H1 (cell line): Measurements from ENCODE around the gene DGKA. TPM values are rescaled to one million over a fixed set of nuclear protein-coding genes. Genes with fewer than 3 reads are reported as not detected.
A peak's percentile ranks its signal among the peaks of the same experiment; 100 is the strongest.

Experiments
- CTCF ChIA-PET: fragments of 300-600 bp; sonication (Branson Sonifier 250); formaldehyde crosslinking; loops from one replicate; lab custom pipeline; 2021; ENCODE audit not compliant: partially characterized antibody; lab: Charles Lee
- POLR2A ChIA-PET: fragments of 300-600 bp; sonication (Branson Sonifier 250); formaldehyde crosslinking; loops from one replicate; lab custom pipeline; 2021; ENCODE audit warnings: inconsistent platforms; ENCODE audit not compliant: partially characterized antibody; lab: Charles Lee
- DNase-seq, 2 experiments: peaks; one replicate each; pipeline versions ENCODE4 v3.0.0 to v3.0.0-alpha.2; 2010 to 2022; ENCODE audit warnings: low spot score in 2 of 2, low read depth in 1 of 2, mixed read lengths in 1 of 2
- FAIRE-seq: peaks from 2 replicates; lab custom pipeline; 2011; peaks lifted over from hg19 to GRCh38; lab: Jason Lieb, UNC
- H2AFZ ChIP-seq: 2 replicates; pipeline ENCODE4 v1.8.1; 2012; ENCODE audit warnings: low read length, inconsistent platforms
- H2AK5ac ChIP-seq: 2 replicates; pipeline ENCODE4 v1.6.1; 2013; ENCODE audit warnings: low read depth, low read length
- H2BK120ac ChIP-seq: replicated peaks from 2 replicates; pipeline ENCODE3; 2013; ENCODE audit warnings: low read depth, low read length, inconsistent platforms
- H2BK12ac ChIP-seq: 2 replicates; pipeline ENCODE4 v1.6.1; 2013; ENCODE audit warnings: low read depth, low read length
- H2BK15ac ChIP-seq: 2 replicates; pipeline ENCODE4 v1.6.1; 2013; ENCODE audit warnings: low read length
- H2BK20ac ChIP-seq: 2 replicates; pipeline ENCODE4 v1.6.1; 2013; ENCODE audit warnings: low read length
- H2BK5ac ChIP-seq: 2 replicates; pipeline ENCODE4 v1.6.1; 2013; ENCODE audit warnings: low read depth, low read length
- H3K14ac ChIP-seq: 2 replicates; pipeline ENCODE4 v1.6.1; 2013; ENCODE audit warnings: inconsistent platforms; ENCODE audit not compliant: insufficient read length
- H3K18ac ChIP-seq: 2 replicates; pipeline ENCODE4 v1.6.1; 2013; ENCODE audit warnings: low read length; ENCODE audit errors: extremely low read depth
- H3K23ac ChIP-seq: 2 replicates; pipeline ENCODE4 v1.6.1; 2013; ENCODE audit warnings: inconsistent platforms; ENCODE audit not compliant: insufficient read length
- H3K23me2 ChIP-seq: 2 replicates; pipeline ENCODE4 v1.6.1; 2013; ENCODE audit warnings: low read depth, low read length
- H3K27ac ChIP-seq: 2 replicates; pipeline ENCODE4 v1.6.1; 2011; ENCODE audit warnings: low read depth, low read length, inconsistent platforms
- H3K27me3 ChIP-seq, 4 experiments: replicated peaks in 1 of 4; 1 replicate in 1 of 4; 2 replicates in 3 of 4; pipeline versions ENCODE4 v1.6.1 to v1.8.1; 2011 to 2013; ENCODE audit warnings: low read length in 3 of 4, mild to moderate bottlenecking in 3 of 4, inconsistent platforms in 2 of 4, mixed read lengths in 2 of 4, moderate library complexity in 1 of 4; ENCODE audit not compliant: control insufficient read depth in 3 of 4, insufficient read depth in 3 of 4; ENCODE audit errors: extremely low read depth in 1 of 4
- H3K36me3 ChIP-seq, 4 experiments: 2 replicates each; pipeline versions ENCODE4 v1.6.1 to v1.8.1; 2011 to 2013; ENCODE audit warnings: mild to moderate bottlenecking in 4 of 4, low read length in 3 of 4, moderate library complexity in 2 of 4, control low read depth in 1 of 4, inconsistent platforms in 1 of 4; ENCODE audit not compliant: insufficient read depth in 4 of 4, control insufficient read depth in 2 of 4
- H3K4ac ChIP-seq: replicated peaks from 2 replicates; pipeline ENCODE3; 2013; ENCODE audit warnings: low read length, low read depth, mixed read lengths, inconsistent platforms; ENCODE audit not compliant: insufficient read length
- H3K4me1 ChIP-seq, 4 experiments: replicated peaks in 1 of 4; 1 replicate in 1 of 4; 2 replicates in 3 of 4; pipeline versions ENCODE4 v1.6.1 to v1.8.1; 2011 to 2013; ENCODE audit warnings: low read length in 3 of 4, inconsistent platforms in 2 of 4, mixed read lengths in 1 of 4; ENCODE audit not compliant: insufficient read depth in 4 of 4, control insufficient read depth in 3 of 4
- H3K4me2 ChIP-seq, 2 experiments: 2 replicates each; pipeline versions ENCODE4 v1.6.1 to v1.8.1; 2011 to 2013; ENCODE audit warnings: low read depth in 2 of 2, low read length in 2 of 2, control low read depth in 1 of 2, inconsistent platforms in 1 of 2, mild to moderate bottlenecking in 1 of 2; ENCODE audit not compliant: insufficient read depth in 1 of 2
- H3K4me3 ChIP-seq, 4 experiments: fragments of 200-600, 300-600 bp in 1 of 4; sonication (generic), shearing (Covaris generic), sonication (Bioruptor Twin) in 1 of 4; 2 replicates each; pipeline versions ENCODE4 v1.5.1 to v1.8.1; 2011 to 2016; ENCODE audit warnings: low read length in 4 of 4, low read depth in 3 of 4, control low read depth in 2 of 4, inconsistent platforms in 2 of 4, mild to moderate bottlenecking in 2 of 4, mixed read lengths in 1 of 4, moderate library complexity in 1 of 4; ENCODE audit not compliant: insufficient read depth in 2 of 4; ENCODE audit errors: extremely low read depth in 1 of 4
- H3K56ac ChIP-seq: replicated peaks from 2 replicates; pipeline ENCODE3; 2013; ENCODE audit warnings: low read depth, mild to moderate bottlenecking, mixed read lengths, low read length, inconsistent platforms; ENCODE audit not compliant: insufficient read length
- H3K79me1 ChIP-seq: 2 replicates; pipeline ENCODE4 v1.6.1; 2013; ENCODE audit warnings: low read depth, low read length, control low read depth
- H3K79me2 ChIP-seq, 2 experiments: 2 replicates each; pipeline versions ENCODE4 v1.6.1 to v1.8.1; 2012 to 2013; ENCODE audit warnings: low read length in 2 of 2, mild to moderate bottlenecking in 2 of 2, inconsistent platforms in 1 of 2; ENCODE audit not compliant: insufficient read depth in 2 of 2, control insufficient read depth in 1 of 2
- H3K9ac ChIP-seq, 4 experiments: replicated peaks in 1 of 4; 1 replicate in 1 of 4; 2 replicates in 3 of 4; pipeline versions ENCODE4 v1.6.1 to v1.8.1; 2011 to 2013; ENCODE audit warnings: low read depth in 3 of 4, low read length in 3 of 4, control low read depth in 2 of 4, mild to moderate bottlenecking in 2 of 4, moderate library complexity in 2 of 4, inconsistent platforms in 1 of 4; ENCODE audit errors: extremely low read depth in 1 of 4
- H3K9me3 ChIP-seq, 2 experiments: 2 replicates each; pipeline versions ENCODE4 v1.6.1 to v1.8.1; 2012 to 2013; ENCODE audit warnings: mild to moderate bottlenecking in 2 of 2, moderate library complexity in 2 of 2, control low read depth in 1 of 2, inconsistent platforms in 1 of 2, low read depth in 1 of 2, low read length in 1 of 2, mixed read lengths in 1 of 2; ENCODE audit not compliant: insufficient read depth in 2 of 2
- H4K20me1 ChIP-seq, 2 experiments: replicated peaks in 1 of 2; 2 replicates each; pipeline versions ENCODE3 to v1.8.1; 2011 to 2013; ENCODE audit warnings: inconsistent platforms in 2 of 2, low read length in 2 of 2, mild to moderate bottlenecking in 1 of 2; ENCODE audit not compliant: insufficient read depth in 2 of 2, control insufficient read depth in 1 of 2
- H4K5ac ChIP-seq: 2 replicates; pipeline ENCODE4 v1.6.1; 2013; ENCODE audit warnings: low read length, low read depth, mixed read lengths, inconsistent platforms; ENCODE audit not compliant: insufficient read length
- H4K8ac ChIP-seq: 2 replicates; pipeline ENCODE4 v1.8.0; 2013; ENCODE audit warnings: mild to moderate bottlenecking, moderate library complexity, low read length, inconsistent platforms; ENCODE audit not compliant: insufficient read depth; ENCODE audit errors: extremely low read depth
- H4K91ac ChIP-seq: replicated peaks from 2 replicates; pipeline ENCODE3; 2013; ENCODE audit warnings: low read length, mixed read lengths, inconsistent platforms; ENCODE audit not compliant: insufficient read length
- BCL11A ChIP-seq, 2 experiments: IDR thresholded peaks; one replicate each; pipeline ENCODE4 v1.6.1; 2011; ENCODE audit warnings: low read depth in 2 of 2, low read length in 2 of 2, mild to moderate bottlenecking in 2 of 2
- CHD1 ChIP-seq: IDR thresholded peaks from 2 replicates; pipeline ENCODE4 v1.6.1; 2012; ENCODE audit warnings: low read depth, low read length, improper control_type of control experiment
- EZH2 ChIP-seq: fragments of 200-600 bp; sonication (generic); IDR thresholded peaks from 2 replicates; pipeline ENCODE4 v1.7.1; 2012; ENCODE audit warnings: low read depth, mild to moderate bottlenecking, moderate library complexity, low read length, inconsistent platforms; ENCODE audit not compliant: severe bottlenecking
- NANOG ChIP-seq: IDR thresholded peaks from 2 replicates; pipeline ENCODE4 v1.6.1; 2011; ENCODE audit warnings: low read length, low read depth, mild to moderate bottlenecking, inconsistent platforms; ENCODE audit not compliant: insufficient read depth, poor library complexity, severe bottlenecking
- POLR2AphosphoS5 ChIP-seq: IDR thresholded peaks from 2 replicates; pipeline ENCODE4 v1.6.1; 2011; ENCODE audit warnings: low read depth, low read length
- RAD21 ChIP-seq, 2 experiments: IDR thresholded peaks in 1 of 2; conservative IDR thresholded peaks in 1 of 2; 2 replicates each; pipeline ENCODE4 v1.6.1; 2011; ENCODE audit warnings: low read depth in 2 of 2, low read length in 2 of 2, improper control_type of control experiment in 1 of 2, inconsistent platforms in 1 of 2, mild to moderate bottlenecking in 1 of 2, moderate library complexity in 1 of 2
- whole genome bisulfite sequencing, 2 experiments: shearing (Covaris generic) in 1 of 2; methylation state at CpG; one replicate each; pipeline versions ENCODE4 v1.1.6 to v1.1.7; 2013 to 2015; ENCODE audit warnings: low lambda C conversion rate in 2 of 2, mixed read lengths in 2 of 2, inconsistent platforms in 1 of 2, low coverage in 1 of 2, missing lambda C conversion rate in 1 of 2; ENCODE audit not compliant: insufficient replicate concordance in 2 of 2, insufficient coverage in 1 of 2, insufficient read length in 1 of 2; ENCODE audit errors: extremely low coverage in 1 of 2, missing lambda C conversion rate in 1 of 2; 5-methylcytosine and 5-hydroxymethylcytosine counted together
- polyA plus RNA-seq, 7 experiments: library from polyadenylated mRNA; depleted of rRNA in 3 of 7; stranded (reverse) in 5 of 7; unstranded in 2 of 7; fragments of >200 nt in 5 of 7; fragments of 200-250 nt in 2 of 7; gene quantifications; 1 replicate in 5 of 7; 2 replicates in 1 of 7; 4 replicates in 1 of 7; pipeline versions ENCODE4 v1.2.1 to v1.2.3, GENCODE V29; 2011 to 2013; ENCODE audit warnings: missing spikeins in 2 of 7, mixed read lengths in 2 of 7
- total RNA-seq: library from RNA; stranded (reverse); fragmentation: NEBNext Ultra II Directional; extraction: Animal tissue kit (Norgen Biotek cat#: 25700); gene quantifications from 2 replicates; pipeline ENCODE4 v1.2.1, GENCODE V29; 2021

DGKA gene
- total and polyA plus RNA-seq, 2 of the 8 experiments (the other 6 are each of a cell fraction or from before 2014, with no cell fraction given) = 15.9 to 18.0 TPM

DNA sequence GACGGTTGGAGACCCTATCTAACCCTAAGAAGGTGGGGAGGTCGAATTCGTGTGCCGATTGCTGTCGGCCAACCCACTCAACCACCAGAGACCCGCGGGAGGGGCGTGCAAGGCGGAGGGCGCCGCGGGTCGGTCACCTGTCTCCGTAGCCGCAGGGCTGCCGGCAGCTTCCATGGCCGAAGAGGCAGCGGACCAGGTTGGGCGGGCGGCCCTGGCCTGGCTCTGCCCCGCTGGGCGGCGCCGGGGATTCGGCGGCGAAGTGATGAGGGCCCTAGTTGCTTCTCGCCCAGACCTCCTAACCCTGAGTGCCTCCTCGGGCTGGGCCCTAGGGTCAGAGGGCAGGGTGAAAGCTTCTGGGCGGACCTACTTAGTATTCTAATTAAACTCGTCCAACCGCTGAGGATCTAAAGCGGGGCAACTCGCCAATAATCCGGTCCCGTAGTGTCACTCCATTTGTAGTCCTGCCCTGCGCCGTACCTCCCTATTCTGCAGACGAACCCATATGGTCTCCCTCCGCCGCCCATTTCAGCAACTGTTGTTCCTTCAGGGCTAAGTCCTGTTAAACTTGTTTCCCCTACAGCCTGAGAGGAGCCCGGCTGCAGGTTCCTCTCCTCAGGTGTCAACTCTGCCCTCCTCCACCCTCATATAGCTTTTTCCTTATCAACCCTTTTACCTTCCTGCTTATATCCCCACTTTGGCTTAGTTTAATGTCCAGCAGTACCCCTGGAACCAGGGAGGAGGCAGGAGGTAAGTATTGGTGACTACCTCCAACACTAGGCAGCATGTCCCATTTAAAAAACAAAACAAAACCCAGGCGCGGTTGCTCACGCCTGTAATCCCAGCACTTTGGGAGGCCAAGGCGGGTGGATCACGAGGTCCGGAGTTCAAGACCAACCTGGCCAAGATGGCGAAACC is 3.1 kb upstream of the DGKA start, which contains the start of gene PYM1:
Gene PYM1, minus strand, starts transcription at position 307 of the 915 bp plus-strand sequence. Its CDS starts 133 bp downstream, at position 174.
- H3K79me2 ChIP-seq = peaks cover 12 to 36% of the 10 kb centered on the region in 2 experiments
- CTCF ChIA-PET = interaction anchor here (0.6 to 7.8 kb wide), 11 partner anchors 7 to 190 kb away, joined by 3 to 71 read pairs (median 5); partner anchors contain the start of gene DNAJC14
- TF ChIP-seq POLR2AphosphoS5 (peak; percentile 69; the same call in 1 of the 2 replicates), BCL11A (IDR thresholded peaks at IDR 0.05; ENCODE audit: low read depth in 2 of 2, low read length in 2 of 2) (no peak), RAD21 (IDR thresholded peaks at IDR 0.05 in 1 of 2, conservative IDR thresholded peaks at IDR 0.05 in 1 of 2; ENCODE audit: low read depth in 2 of 2, low read length in 2 of 2) (no peak), EZH2 (no peak), NANOG (no peak), CHD1 (no peak)

More for the DNA sequence above, 3.1 kb upstream of the DGKA start, which contains the start of gene PYM1:
- Histone ChIP-seq H3K56ac (peak within 1 kb of the TSS; percentile 73), H3K79me1 (peaks cover 3% of the 10 kb centered on the region; the same call in 1 of the 2 replicates), H2BK12ac (peak within 1 kb of the TSS; percentile 89), H3K4ac (peak within 1 kb of the TSS; percentile 98), H3K4me2 (peak within 1 kb of the TSS; percentile 88 to 90), H3K23me2 (peaks cover 18% of the 10 kb centered on the region), H3K9me3 (no peaks in the 10 kb centered on the region), H2BK120ac (peak within 1 kb of the TSS; percentile 30), H2BK20ac (0 out of 2 replicates have a peak within 1 kb of the TSS, but pooled peaks have one; percentile 3), H3K4me3 (peak within 1 kb of the TSS; percentile 90 to 100 (median 94)), H4K8ac (peak within 1 kb of the TSS; percentile 91), H3K36me3 (peaks cover 0 to 5% (median 1%) of the 10 kb centered on the region in 4 experiments; a peak in 2 of 8 replicates), H3K27me3 (peaks cover 0 to 15% (median 8%) of the 10 kb centered on the region in 4 experiments; a peak in 6 of 7 replicates), H3K23ac (no peak within 1 kb of the TSS), H2BK5ac (peak within 1 kb of the TSS; percentile 99), H4K20me1 (peaks cover 2 to 3% of the 10 kb centered on the region in 2 experiments), H4K5ac (peak within 1 kb of the TSS; percentile 86), H3K4me1 (peaks cover 8 to 25% (median 14%) of the 10 kb centered on the region in 4 experiments; a peak in 6 of 7 replicates), H2AFZ (peak within 1 kb of the TSS; percentile 71), H3K27ac (peak within 1 kb of the TSS; percentile 84), H3K9ac (peak within 1 kb of the TSS; percentile 82 to 94 (median 88)), H3K18ac (peak within 1 kb of the TSS; percentile 91), H4K91ac (peak within 1 kb of the TSS; percentile 90), H2AK5ac (peak within 1 kb of the TSS; percentile 87), H3K14ac (no peak within 1 kb of the TSS), H2BK15ac (peak within 1 kb of the TSS; percentile 82)
- WGBS, 2 experiments = 5% methylated on average over 49 of the region's 49 CpGs; no CpG with 5 or more reads in 1 of the 2 experiments
- DNase-seq (peak; percentile 74 to 79), FAIRE-seq (no peak)
- POLR2A ChIA-PET = interaction anchor here (0.6 to 4.5 kb wide), 29 partner anchors 9 to 1653 kb away, joined by 3 to 53 read pairs (median 5); partner anchors contain the start of genes CD63, DNAJC14, IKZF4 and MMP19
